HG02938 (cell line): ENCODE measurements around the gene SLC66A2.

Experiments
- ATAC-seq: cut with Tn5 transposase; IDR thresholded peaks from one replicate; pipeline ENCODE4 v1.9.1; 2021; ENCODE audit warnings: mild to moderate bottlenecking, moderate library complexity; ENCODE audit not compliant: unreplicated experiment

Gene SLC66A2

DNA sequence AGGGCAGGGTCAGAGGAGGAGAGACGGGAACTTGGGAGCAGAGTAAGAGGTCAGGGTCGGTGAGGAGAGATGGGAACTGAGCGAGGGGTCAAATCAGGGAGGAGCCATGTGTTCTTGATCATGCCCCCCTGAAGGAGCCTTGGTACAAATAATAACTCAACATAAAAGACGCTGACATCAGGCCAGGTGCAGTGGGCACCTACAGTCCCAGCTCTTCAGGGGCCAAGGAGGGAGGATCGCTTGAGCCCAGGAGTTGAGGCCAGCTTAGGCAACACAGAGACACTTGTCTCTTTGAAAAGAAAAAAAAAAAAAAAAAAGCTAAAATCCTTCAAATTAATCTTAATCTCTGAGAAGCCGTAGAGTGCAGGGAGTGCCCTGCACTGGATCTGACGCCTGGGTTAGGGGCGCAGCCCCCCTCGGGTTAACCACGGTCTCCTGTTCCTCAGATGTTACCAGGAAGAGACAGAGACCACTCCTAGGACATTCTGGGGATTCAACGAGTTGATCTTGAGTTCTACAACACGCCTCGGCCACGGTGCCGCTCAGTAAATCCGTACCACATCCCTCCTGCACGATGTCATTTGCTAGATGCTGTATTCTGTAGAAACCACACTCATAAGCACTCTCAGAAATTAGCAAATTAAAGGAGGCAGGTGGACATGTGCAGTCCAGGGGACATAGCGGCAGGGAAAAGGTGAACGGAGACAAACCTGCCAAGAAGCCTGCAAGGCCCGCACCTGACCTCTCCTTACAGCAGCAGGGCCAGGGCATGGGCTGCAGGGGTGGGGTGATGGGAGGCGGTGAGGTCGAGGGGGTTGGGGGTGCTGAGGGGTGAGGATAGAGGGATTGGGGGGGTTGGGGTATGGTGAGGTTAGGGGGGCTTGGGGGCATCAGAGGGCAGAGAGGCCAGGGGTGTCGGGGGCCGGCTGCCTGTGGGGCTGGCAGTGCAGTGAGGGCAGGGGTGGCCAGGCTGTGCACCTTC is 29.2 kb downstream of the SLC66A2 start:
- no peak for ATAC-seq

DNA sequence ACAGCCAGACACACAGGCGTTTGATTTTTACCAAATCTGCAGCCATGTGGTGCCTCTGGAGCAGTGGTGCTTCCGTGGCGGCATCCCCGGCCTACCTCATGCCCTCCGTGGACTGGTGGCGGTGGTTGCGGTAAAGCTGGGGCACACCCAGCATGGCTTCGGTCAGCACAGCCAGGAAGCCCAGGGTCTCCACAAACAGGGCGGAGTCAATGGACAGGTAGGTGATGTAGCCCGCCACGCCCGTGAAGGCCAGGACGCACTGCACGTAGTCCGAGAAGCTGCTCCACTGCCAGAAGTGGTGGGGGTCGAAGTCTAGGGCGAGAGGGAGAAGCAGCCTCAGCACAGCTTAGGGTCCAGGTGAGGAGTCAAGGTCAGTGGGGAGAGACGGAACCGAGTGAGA is 32.4 kb downstream of the SLC66A2 start:
- ATAC-seq: no peak

DNA sequence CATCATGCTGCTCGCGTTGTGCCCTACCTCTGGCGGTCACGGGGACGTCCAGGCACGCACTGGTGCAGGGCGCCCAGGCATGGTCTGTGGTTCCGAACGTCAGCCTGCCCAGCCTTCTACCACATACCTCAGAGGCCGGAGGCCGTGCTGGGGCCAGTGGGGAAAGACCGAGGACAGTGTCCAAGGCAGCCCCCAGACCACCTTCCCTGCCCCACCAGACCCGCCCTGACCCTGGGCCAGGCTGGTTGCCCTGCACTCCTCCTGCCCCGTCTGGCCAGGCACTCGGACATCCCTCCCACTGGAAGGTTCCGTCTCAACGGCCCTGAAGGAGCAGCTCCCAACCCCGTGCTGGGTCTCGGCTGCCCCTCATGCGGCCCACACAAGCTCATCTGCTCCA is 32.8 kb downstream of the SLC66A2 start:
- no peak for ATAC-seq

DNA sequence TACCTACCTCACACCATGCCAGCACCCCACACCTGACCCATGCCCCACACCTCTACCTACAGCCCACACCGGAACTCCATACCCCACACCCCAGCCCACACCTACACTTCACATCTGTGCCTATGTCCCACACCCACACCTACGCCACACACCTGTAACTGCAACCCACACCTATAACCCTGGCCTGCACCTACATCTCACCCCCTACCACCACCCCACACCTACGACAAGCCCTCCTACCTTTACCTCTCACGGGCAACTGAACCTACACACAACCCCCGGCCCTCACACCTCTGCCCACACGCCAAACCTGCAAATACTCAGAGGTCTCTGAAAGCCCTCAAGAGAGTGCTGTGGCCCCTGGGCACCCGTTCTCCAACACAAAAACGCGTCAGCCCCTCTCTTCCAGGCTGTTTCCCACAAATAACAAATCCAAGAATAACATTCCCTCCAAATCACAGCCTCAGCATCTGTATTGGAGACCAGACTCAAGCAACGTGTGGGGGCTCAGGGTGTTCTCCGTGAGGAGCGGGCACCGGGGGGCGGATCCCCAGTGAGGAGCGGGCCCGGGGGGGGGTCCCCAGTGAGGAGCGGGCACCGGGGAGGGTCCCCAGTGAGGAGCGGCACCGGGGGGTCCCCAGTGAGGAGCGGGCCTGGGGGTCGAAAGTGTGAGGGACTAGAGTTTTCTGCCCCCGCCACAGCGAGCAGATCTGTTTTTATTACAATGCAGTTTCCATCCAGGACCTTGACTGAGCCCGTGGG is 33.4 kb downstream of the SLC66A2 start:
- no peak for ATAC-seq

DNA sequence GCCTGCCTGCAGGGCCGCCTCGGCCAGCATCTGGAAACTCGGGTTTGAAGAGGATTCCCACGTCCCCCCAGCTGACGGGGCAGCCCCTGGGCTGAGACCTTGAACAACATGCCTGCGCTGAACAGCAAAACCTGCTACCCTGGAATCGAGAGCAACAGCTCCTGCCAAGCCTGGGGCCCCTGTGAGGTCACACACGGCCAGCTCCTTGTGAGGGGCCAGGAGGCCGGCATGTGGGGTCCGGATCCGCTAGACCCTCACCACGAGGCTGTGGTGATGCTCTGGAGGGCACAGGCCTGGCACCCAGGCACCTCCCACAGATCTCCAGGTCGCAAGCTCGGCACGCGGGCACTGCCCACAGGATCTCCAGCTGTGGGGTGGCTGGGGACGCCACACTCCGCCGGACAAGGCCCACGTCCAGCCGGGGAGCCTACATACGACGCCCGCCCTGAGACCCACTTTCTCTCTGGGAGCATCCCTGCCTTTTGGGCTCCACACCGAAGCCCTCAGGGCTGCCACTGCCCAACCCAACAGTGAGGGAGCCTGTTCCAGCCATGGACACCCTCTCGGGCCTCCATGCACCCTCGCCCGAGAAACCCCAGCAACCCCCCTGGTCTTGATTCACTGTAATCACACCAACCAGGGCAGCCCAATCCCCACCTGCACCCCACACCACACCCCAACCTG is 34.1 kb downstream of the SLC66A2 start:
- ATAC-seq: no peak

DNA sequence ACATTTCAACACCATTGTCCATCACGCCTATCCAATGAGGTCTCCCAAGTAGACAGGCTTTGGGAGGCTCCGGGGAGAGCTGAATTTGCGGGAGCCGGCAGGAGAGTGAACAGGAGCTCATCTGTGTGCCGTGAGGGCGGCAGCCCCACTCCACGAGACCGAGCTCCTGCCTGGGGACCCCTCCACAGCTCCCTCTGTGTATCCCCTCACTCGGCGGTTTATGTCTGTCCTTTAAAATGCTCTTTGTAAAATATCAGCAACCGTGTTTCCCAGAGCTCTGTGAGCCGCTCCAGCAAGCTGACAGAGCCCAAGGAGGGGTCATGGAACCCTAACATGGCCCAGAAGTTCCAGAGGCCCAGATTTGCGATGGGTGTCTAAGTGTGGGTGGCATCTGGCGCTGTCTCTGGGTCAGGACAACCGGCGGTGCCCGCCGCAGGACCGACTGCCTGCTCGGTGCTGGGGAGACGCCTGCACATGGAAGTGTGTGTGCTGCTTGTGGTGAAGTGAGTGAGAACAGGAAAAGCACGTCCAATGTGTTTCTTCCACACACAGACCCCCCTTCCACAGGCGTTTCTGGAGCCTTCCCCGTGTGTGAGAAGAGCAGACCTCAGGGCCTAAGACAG is 34.8 kb downstream of the SLC66A2 start:
- ATAC-seq: no peak

DNA sequence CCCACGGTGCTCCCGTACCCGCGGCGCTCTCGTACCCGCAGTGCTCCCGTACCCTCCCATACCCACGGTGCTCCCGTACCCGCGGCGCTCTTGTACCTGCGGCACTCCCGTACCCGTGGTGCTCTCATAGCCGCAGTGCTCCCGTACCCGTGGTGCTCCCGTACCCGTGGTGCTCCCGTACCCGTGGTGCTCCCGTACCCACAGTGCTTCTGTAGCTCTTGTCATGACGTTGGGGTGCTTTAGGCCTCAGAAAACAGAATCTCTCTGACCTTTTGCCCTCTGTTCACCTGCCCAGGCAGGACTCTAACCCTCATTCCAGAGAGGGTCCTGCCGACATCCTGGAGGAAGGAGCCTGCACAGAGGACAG is 35.3 kb downstream of the SLC66A2 start:
- no peak for ATAC-seq

DNA sequence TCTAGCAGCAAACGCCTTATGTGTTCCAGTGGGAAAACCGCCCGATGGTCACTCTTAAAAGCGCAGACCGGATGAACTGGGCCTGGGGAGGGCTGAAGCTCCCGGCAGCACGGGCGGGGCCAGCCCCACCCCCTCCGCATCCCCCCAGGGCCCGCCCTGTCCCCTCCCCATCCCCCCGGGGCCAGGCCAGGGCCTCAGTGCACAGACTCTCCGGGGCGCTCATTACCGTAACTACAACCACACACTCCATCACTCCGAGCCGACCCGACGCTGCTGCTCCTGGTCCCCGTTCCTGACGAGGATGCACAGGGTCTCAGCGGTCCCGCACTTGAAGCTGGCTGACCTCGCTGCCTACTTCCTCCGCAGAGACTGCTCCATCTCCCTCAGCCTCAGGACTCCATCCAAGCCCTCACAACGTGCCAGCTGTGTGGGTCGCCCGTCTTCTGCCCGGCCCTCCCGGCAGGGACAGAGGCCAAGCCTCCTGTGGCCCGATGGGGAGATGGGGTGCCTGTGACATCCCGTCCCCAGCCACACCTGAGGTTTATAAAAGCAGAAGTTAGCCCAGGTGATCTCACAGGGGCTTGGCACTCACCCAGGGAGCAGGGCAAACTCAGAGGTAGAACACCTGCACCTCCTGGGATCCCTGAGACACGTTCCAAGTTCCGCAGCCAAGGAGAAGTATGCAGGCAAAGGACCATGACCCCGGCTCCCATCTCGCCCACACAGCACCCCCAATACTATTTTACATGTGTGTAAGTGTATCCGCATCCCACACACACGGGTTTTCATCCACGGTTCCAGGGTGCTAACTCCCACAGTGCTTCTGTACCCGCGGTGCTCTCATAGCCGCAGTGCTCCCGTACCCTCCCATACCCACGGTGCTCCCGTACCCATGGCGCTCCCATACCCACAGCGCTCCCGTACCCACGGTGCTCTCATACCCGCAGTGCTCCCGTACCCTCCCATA is 36.0 kb downstream of the SLC66A2 start:
- ATAC-seq: no peak

DNA sequence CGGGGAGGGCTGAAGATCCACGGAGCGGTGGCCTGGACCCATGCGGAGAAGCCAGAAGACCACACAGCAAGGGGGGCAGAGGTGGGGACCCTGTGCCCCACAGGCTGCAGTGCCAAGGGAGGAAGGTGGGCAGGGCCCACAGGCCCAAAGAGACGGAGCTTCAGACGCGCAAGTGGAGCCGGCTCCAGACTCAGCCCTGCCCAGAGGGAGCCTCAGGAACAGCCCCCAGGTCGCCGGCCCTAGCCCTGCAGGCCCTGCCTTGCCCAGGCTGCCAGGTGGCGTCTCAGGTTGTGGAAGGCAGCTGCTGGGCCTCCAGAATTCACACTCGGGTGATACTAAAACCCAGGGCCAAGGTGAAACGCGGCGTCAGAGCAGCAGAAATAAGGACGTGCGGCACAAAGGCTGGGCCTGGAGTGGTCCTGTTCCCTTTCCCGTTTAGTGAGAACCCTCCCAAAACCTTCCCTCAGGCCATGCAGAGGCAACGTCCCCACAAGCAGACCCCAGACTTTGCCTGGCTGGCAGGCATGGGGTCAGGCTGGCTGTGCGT is 36.8 kb downstream of the SLC66A2 start:
- ATAC-seq: no peak

DNA sequence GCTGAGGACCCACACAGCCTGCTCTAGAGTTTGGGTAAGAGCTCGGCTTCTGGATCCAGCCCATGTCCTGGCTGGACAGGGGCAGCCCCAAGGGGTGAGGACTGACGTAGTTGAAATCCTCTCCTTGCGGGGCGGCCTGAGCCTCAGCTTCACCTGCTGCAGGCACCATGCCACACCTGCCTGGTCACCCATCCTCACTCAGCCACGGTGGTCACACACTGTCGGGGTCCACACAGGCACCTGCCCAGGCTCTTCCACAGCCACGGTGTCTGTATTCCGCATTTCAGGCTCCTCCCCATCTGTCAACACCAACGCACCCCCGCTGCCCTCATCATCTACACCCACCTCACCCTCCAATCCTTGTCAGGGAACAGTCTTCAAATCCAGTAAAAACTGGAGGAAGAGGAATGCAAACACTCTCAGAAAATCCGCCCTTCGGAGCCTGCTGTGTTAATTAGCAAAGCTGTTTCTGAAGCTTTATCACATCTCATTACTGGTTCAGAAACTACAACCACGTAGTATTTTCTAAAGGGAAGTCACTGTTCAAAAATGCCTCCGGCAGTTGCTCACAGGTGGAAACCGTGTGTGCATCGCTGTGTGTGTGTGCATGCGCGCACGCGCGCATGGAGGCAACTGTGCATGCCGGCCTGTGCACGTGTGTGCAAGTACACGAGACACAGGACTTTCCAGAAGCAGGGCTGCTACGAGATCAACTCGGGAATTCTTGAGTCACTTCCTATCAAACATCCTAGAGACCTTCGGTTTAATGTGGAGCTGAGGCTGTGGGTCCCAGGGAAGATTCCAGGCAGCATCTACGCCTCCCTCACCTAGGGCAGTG is 38.2 kb downstream of the SLC66A2 start:
- ATAC-seq: no peak

DNA sequence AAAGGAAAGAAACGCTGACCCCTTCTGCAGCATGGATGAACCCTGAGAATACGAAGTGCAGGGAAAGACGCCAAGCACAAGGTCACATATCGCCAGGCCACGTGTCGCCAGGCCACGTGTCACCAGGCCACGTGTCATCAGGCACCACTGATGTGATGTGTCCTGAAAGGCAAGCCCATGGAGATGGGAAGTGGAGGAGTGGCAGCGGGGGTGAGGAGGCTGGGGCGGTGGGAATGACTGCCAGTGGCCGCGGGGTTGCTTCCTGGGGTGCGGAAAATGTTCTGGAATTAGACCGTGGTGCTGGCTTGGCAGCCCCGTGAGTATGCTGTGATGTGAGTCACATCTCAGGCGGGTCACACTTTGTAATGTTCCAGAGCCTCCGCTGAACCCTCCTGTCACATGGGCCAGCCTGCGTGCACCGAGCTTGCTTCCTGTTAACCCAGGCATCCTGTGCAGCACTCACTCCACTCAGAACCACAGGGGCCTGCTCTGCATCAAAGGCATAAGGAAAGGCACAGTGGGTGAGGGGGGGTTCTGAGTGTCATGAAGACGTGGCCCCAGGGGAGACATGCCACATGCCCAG is 39.0 kb downstream of the SLC66A2 start:
- ATAC-seq: no peak

DNA sequence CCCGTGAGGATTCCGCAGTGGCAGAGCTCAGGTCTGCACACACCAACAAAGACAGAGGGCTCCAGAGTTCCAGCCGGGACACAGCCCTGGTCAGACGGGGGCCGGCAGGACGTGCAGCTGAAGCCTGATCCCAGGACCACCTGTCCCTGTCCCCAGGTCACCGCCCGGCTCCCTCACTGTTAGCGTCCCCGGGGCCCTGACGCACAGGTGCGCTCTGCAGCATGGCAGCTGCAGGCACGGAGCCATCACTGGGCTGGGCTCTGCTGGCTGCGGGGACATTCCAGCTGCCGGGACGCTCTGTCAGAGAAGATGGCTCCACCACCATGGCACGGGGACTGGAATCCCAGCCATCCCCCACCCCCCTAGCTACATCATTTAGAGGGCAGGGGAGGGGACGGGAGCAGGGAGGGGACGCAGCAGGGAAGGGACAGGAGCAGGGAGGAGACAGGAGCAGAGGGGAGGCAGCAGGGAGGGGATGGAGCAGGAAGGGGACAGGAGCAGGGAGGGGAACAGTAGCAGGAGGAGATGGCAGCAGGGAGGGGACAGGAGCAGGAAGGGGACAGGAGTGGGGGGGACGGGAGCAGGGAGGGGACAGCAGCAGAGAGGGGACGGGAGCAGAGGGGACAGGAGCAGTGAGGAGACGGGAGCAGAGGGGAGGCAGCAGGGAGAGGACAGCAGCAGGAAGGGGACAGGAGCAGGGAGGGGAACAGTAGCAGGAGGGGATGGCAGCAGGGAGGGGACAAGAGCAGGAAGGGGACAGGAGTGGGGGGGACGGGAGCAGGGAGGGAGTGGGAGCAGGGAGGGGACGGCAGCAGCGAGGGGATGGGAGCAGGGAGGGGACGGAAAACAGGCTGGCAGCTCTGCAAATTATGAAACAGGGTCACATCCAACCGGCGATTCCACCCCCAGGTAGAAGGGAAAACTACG is 39.8 kb downstream of the SLC66A2 start:
- no peak for ATAC-seq

DNA sequence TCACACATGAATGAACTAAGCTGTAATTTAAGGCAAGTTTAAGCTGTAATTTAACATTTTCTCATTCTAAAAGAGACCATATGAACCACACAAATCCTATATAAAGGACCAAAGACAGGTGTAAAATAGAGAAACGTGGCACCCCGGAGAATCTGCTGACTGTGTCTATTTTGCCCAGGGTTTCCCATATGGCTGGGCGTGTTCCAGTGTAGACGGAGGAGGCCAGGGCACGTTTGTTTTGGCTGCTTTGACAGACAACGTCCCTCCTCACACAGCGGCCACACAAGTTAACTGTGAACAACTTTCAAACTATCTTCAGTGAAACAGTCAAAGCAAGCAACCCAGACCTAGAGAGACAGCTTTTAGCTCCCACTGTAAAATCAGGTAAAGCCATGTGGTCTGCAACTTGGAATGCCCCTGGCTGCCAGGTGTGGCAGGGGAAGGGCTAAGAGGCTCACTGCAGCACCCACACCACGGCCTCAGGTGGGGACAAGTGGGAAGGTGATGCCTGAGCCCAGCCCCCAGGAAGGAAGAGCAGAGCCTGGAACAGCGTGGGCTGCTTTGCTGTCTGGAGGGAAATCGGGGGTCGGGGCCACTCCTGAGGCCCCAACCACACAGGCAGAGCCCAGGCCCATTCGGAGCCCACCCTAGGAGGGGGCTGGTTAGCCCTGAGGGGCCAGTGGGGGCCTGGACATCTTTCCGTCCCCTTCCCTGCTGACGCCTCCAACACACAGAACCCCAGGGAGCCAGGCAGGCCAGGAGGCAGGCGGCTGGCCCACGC is 40.7 kb downstream of the SLC66A2 start:
- no peak for ATAC-seq

DNA sequence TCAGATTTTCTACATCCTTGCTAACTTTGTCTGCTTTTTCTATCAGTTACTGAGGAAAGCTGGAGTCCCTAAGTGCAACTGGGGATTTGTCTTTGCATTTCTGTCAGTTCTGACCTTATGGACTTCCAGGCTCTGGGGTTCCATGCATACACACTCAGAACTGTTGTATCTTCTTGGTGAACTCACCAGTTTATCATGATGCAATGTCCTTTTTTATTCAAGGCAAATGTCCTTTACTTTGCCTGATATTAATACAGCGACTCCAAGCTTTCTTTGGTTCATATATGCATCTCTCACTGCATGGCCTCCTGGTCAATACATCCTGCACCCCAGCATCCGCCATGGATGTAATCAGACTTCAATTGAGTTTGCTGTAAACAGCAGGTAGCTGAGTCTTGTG is 44.7 kb downstream of the SLC66A2 start:
- no peak for ATAC-seq

DNA sequence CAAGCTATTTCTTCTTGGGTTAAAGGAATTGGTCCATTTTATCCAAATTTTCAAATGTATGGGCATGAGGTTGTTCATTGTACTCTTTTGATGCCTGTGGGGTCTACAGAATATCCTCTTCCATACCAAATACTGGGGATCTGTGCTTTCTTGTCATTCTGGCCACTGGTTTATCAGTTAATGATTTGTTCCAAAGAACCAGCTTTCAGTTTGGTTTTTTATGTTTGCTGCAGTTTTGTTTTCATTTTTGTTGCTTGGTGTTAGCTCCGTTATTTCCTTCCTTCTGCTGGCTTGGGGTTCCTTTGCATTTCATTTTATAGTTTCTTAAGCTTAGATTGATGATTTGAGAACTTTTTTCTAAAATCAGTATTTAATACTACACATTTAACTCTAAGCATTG is 45.5 kb downstream of the SLC66A2 start:
- no peak for ATAC-seq

DNA sequence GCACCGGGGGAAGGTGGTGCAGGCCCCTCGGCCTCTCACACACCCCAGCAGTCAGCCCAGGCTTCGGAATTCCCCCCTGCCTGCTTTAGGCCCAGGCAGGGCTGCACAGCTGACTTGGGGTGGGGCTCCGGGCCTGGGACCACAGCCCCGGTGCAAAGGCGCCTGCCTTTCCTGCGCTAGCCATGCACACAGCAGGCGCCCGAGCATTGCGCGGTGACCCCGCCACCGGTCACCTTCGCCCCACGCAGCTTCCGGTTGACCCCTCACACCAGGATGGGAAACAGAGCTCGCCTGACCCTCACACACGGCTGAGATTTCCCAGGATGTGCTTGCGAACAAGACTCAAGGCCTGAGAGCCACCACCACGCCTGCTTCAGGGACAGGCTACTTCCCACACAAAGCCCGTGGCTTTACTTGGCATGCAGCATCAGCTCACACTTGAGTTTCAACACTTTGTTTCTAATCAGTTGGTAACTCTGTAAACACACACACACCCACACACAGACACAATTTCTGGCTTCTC is 46.0 kb downstream of the SLC66A2 start:
- no peak for ATAC-seq
